ENCODE data around the gene MADCAM1.
A peak's percentile ranks its signal among the peaks of the same experiment; 100 is the strongest.
"Not testable (repeated sequence)": the region's sequence is repeated elsewhere in the genome, so short reads cannot be mapped to it uniquely, and the experiment has no call there.

The MADCAM1 gene

DNA sequence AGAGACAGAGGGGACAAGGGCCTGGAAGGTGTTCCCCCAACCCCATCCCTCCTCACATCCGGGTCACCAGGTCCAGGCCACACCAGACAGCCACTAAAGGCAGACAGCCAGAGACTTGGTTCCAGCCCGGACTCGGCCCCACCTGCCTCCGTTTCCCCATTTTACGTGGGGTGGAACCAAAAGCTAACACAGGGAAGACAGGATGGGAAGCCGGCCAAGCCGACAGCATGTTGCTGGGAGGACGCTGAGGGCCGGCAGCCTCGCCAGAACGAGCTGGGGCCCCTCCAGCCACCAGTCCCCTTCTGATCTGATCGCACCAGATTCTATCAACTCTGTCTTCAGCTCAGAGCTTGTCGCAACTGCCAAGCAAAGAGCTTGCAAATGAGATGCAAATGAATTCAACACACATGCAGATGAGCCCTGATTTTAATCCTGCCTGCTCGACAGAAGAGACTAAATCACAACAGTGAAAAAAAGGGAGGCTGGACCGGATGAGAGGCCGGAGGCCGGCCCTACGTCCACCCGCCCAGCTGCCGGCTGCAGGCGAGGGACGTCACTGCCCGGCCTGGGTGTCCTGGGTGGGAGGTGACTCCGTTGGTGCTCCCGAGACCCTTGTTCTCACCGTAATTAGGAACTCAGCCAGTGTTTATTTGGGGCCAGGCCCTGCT is 17.9 kb upstream of the MADCAM1 start:
- CTCF ChIA-PET, result no interaction called here
- 78% methylated on average over 26 of the region's 26 CpGs for WGBS (ENCODE audit: insufficient coverage)
- Histone ChIP-seq H3K36me3 (ENCODE audit: control insufficient read depth in 4 of 4, insufficient read depth in 4 of 4, low read length in 3 of 4) (no peaks in the 10 kb centered on the region), H3K27me3 (replicated peaks in 2 of 5; ENCODE audit: control insufficient read depth in 4 of 5, insufficient read depth in 5 of 5, low read length in 4 of 5) (peaks cover 0 to 33% (median 2%) of the 10 kb centered on the region in 5 experiments), H3K27ac (ENCODE audit: insufficient read depth in 1 of 2, low read depth in 1 of 2, low read length in 2 of 2, poor library complexity in 1 of 2, severe bottlenecking in 2 of 2) (no peak overlapping the region), H3K4me3 (ENCODE audit: control insufficient read depth in 1 of 7, extremely low read depth in 1 of 7, insufficient read depth in 4 of 7, low read depth in 2 of 7, low read length in 6 of 7) (no peak overlapping the region), H3K9me3 (ENCODE audit: control extremely low read depth in 1 of 5, control insufficient read depth in 4 of 5, insufficient read depth in 2 of 5, low read depth in 1 of 5, low read length in 4 of 5) (peaks cover 0 to 8% (median 0%) of the 10 kb centered on the region in 5 experiments), H3K4me1 (ENCODE audit: control extremely low read depth in 1 of 4, control insufficient read depth in 4 of 4, insufficient read depth in 4 of 4, low read length in 3 of 4) (peaks cover 0 to 4% (median 0%) of the 10 kb centered on the region in 4 experiments)
- POLR2A ChIA-PET, result interaction anchor here (1.1 kb wide), 1 partner anchor 10 kb away, joined by 3 read pairs; no protein-coding TSS in a partner anchor
- DNase-seq, result no peak

- Histone ChIP-seq H3K27ac (ENCODE audit: insufficient read depth in 1 of 2, low read depth in 1 of 2, low read length in 2 of 2, poor library complexity in 1 of 2, severe bottlenecking in 2 of 2) (no peak overlapping the region), H3K4me1 (ENCODE audit: control extremely low read depth in 1 of 4, control insufficient read depth in 4 of 4, insufficient read depth in 4 of 4, low read length in 3 of 4) (peaks cover 0 to 4% (median 0%) of the 10 kb centered on the region in 4 experiments), H3K36me3 (ENCODE audit: control insufficient read depth in 4 of 4, insufficient read depth in 4 of 4, low read length in 3 of 4) (no peaks in the 10 kb centered on the region), H3K27me3 (replicated peaks in 2 of 5; ENCODE audit: control insufficient read depth in 4 of 5, insufficient read depth in 5 of 5, low read length in 4 of 5) (peaks cover 0 to 36% (median 2%) of the 10 kb centered on the region in 5 experiments), H3K9me3 (ENCODE audit: control extremely low read depth in 1 of 5, control insufficient read depth in 4 of 5, insufficient read depth in 2 of 5, low read depth in 1 of 5, low read length in 4 of 5) (peaks cover 0 to 8% (median 0%) of the 10 kb centered on the region in 5 experiments), H3K4me3 (ENCODE audit: control insufficient read depth in 1 of 7, extremely low read depth in 1 of 7, insufficient read depth in 4 of 7, low read depth in 2 of 7, low read length in 6 of 7) (no peak overlapping the region)
- ChIA-PET POLR2A (no interaction called here), CTCF (no interaction called here)
- DNase-seq, result no peak
- WGBS (ENCODE audit: insufficient coverage), result 62% methylated on average over 9 of the region's 14 CpGs
Measured at GRCh38 chr19:478976-479375, 17.3 kb upstream of the MADCAM1 start.

DNA sequence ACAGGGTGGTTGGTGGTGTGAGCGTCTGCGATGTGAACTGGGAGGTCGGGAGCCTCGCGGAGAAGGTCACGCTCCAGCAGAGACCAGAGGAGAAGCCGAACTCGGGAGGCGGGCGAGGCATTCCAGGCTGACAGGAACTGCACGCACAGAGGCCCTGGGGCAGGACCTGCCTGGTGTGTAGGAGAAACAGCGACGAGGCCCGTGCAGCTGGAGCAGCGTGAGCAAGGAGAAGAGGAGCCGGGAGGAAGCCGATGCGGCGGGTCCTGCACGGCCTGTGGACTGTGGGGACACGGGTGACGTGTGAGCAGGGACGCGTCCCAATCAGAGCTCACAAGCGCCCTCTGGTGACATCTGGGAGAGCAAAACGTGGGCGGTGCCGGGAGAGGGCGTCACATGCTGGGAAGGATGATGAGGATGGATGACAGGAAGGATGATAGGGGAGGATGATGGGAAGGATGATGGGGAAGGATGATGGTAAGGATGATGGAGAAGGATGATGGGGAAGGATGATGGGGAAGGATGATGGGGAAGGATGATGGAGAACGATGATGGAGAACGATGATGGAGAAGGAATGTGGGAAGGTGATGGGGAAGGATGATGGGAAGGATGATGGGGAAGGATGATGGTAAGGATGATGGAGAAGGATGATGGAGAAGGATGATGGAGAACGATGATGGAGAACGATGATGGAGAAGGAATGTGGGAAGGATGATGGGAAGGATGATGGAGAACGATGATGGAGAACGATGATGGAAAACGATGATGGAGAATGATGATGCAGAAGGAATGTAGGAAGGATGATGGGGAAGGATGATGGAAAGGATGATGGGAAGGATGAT is 16.1 kb upstream of the MADCAM1 start:
- Histone ChIP-seq H3K4me1 (ENCODE audit: control extremely low read depth in 1 of 4, control insufficient read depth in 4 of 4, insufficient read depth in 4 of 4, low read length in 3 of 4) (peaks cover 0 to 4% (median 0%) of the 10 kb centered on the region in 4 experiments), H3K9me3 (ENCODE audit: control extremely low read depth in 1 of 5, control insufficient read depth in 4 of 5, insufficient read depth in 2 of 5, low read depth in 1 of 5, low read length in 4 of 5) (peaks cover 0 to 8% (median 0%) of the 10 kb centered on the region in 5 experiments), H3K4me3 (ENCODE audit: control insufficient read depth in 1 of 7, extremely low read depth in 1 of 7, insufficient read depth in 4 of 7, low read depth in 2 of 7, low read length in 6 of 7) (peak overlapping the region in 3 of 7 experiments; percentile 14 to 19 (median 19)), H3K36me3 (ENCODE audit: control insufficient read depth in 4 of 4, insufficient read depth in 4 of 4, low read length in 3 of 4) (no peaks in the 10 kb centered on the region), H3K27ac (ENCODE audit: insufficient read depth in 1 of 2, low read depth in 1 of 2, low read length in 2 of 2, poor library complexity in 1 of 2, severe bottlenecking in 2 of 2) (no peak overlapping the region), H3K27me3 (replicated peaks in 2 of 5; ENCODE audit: control insufficient read depth in 4 of 5, insufficient read depth in 5 of 5, low read length in 4 of 5) (peaks cover 0 to 33% (median 2%) of the 10 kb centered on the region in 5 experiments)
- peak; percentile 67 to 77 (median 76) for DNase-seq
- ChIA-PET CTCF (no interaction called here), POLR2A (no interaction called here)
- 31% methylated on average over 35 of the region's 36 CpGs for WGBS (ENCODE audit: insufficient coverage)

- H3K27ac ChIP-seq (ENCODE audit: insufficient read depth in 1 of 2, low read depth in 1 of 2, low read length in 2 of 2, poor library complexity in 1 of 2, severe bottlenecking in 2 of 2); H3K4me1 ChIP-seq (ENCODE audit: control extremely low read depth in 1 of 4, control insufficient read depth in 4 of 4, insufficient read depth in 4 of 4, low read length in 3 of 4); H3K4me3 ChIP-seq (ENCODE audit: control insufficient read depth in 1 of 7, extremely low read depth in 1 of 7, insufficient read depth in 4 of 7, low read depth in 2 of 7, low read length in 6 of 7); H3K36me3 ChIP-seq (ENCODE audit: control insufficient read depth in 4 of 4, insufficient read depth in 4 of 4, low read length in 3 of 4); POLR2A ChIA-PET; H3K9me3 ChIP-seq (ENCODE audit: control extremely low read depth in 1 of 5, control insufficient read depth in 4 of 5, insufficient read depth in 2 of 5, low read depth in 1 of 5, low read length in 4 of 5); CTCF ChIA-PET; DNase-seq: not testable (repeated sequence)
- 100% methylated on average over 3 of the region's 3 CpGs for WGBS (ENCODE audit: insufficient coverage)
- H3K27me3 ChIP-seq (replicated peaks in 2 of 5; ENCODE audit: control insufficient read depth in 4 of 5, insufficient read depth in 5 of 5, low read length in 4 of 5), result peaks cover 0 to 38% (median 2%) of the 10 kb centered on the region in 5 experiments
Measured at GRCh38 chr19:481100-481499, 15.2 kb upstream of the MADCAM1 start.

GRCh38 chr19:482186-483041 is 13.9 kb upstream of the MADCAM1 start:
- WGBS (ENCODE audit: insufficient coverage), result 59% methylated on average over 20 of the region's 20 CpGs

DNA sequence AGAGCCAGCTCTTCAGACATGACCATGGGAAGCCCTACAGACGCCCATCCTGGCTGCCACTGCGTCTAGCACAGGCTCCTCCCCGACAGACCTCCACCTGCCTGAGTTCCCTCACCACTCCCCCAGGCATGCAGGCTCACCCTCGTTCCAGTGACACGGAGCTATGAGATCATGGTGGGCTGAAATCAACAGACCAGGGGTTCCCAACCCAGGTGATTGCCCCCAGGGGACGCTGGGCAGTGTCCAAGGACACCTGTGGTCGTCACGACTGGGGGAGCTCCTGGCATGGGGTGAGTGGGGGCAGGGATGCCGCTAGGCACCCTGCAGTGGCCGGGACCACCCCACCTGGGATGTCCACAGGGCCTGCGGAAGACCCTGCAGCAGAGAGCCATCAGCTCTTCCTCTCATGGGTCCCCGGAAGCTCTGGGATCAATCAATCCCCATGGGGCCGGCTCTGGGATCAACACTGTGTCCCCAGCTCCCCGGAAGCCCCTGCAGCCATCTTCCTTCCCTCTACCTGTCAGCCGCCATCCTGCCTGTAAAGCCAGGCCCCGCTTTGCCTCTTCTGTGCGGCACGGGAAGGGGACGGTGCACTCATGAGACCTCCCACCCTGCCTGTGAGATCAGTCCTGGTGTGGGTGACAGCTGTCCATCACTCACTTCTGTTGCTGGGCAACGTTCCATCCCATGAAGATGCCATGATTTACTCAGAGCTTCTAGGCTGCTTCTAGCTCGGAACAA is 12.8 kb upstream of the MADCAM1 start:
- DNase-seq, result no peak
- Histone ChIP-seq H3K4me1 (ENCODE audit: control extremely low read depth in 1 of 4, control insufficient read depth in 4 of 4, insufficient read depth in 4 of 4, low read length in 3 of 4) (peaks cover 0 to 7% (median 3%) of the 10 kb centered on the region in 4 experiments), H3K36me3 (ENCODE audit: control insufficient read depth in 4 of 4, insufficient read depth in 4 of 4, low read length in 3 of 4) (no peaks in the 10 kb centered on the region), H3K27ac (ENCODE audit: insufficient read depth in 1 of 2, low read depth in 1 of 2, low read length in 2 of 2, poor library complexity in 1 of 2, severe bottlenecking in 2 of 2) (no peak overlapping the region), H3K4me3 (ENCODE audit: control insufficient read depth in 1 of 7, extremely low read depth in 1 of 7, insufficient read depth in 4 of 7, low read depth in 2 of 7, low read length in 6 of 7) (no peak overlapping the region), H3K9me3 (ENCODE audit: control extremely low read depth in 1 of 5, control insufficient read depth in 4 of 5, insufficient read depth in 2 of 5, low read depth in 1 of 5, low read length in 4 of 5) (peaks cover 0 to 8% (median 0%) of the 10 kb centered on the region in 5 experiments), H3K27me3 (replicated peaks in 2 of 5; ENCODE audit: control insufficient read depth in 4 of 5, insufficient read depth in 5 of 5, low read length in 4 of 5) (peaks cover 0 to 34% (median 0%) of the 10 kb centered on the region in 5 experiments)
- ChIA-PET POLR2A (no interaction called here), CTCF (interaction anchor here (1.2 kb wide), 2 partner anchors 12 to 27 kb away, joined by 3 to 4 read pairs; no protein-coding TSS in a partner anchor)
- 77% methylated on average over 17 of the region's 21 CpGs for WGBS (ENCODE audit: insufficient coverage)

More at GRCh38 chr19:482186-483041, 13.9 kb upstream of the MADCAM1 start:
- no peak overlapping the region for H3K27ac ChIP-seq (ENCODE audit: insufficient read depth in 1 of 2, low read depth in 1 of 2, low read length in 2 of 2, poor library complexity in 1 of 2, severe bottlenecking in 2 of 2)
- H3K4me3 ChIP-seq (ENCODE audit: control insufficient read depth in 1 of 7, extremely low read depth in 1 of 7, insufficient read depth in 4 of 7, low read depth in 2 of 7, low read length in 6 of 7), result no peak overlapping the region
- ChIA-PET CTCF (interaction anchor here (1.2 kb wide), 1 partner anchor 13 kb away, joined by 3 read pairs; no protein-coding TSS in a partner anchor), POLR2A (no interaction called here)
- no peaks in the 10 kb centered on the region for H3K36me3 ChIP-seq (ENCODE audit: control insufficient read depth in 4 of 4, insufficient read depth in 4 of 4, low read length in 3 of 4)
- DNase-seq, result no peak
- H3K4me1 ChIP-seq (ENCODE audit: control extremely low read depth in 1 of 4, control insufficient read depth in 4 of 4, insufficient read depth in 4 of 4, low read length in 3 of 4), result peaks cover 0 to 4% (median 0%) of the 10 kb centered on the region in 4 experiments
- H3K9me3 ChIP-seq (ENCODE audit: control extremely low read depth in 1 of 5, control insufficient read depth in 4 of 5, insufficient read depth in 2 of 5, low read depth in 1 of 5, low read length in 4 of 5), result peaks cover 0 to 8% (median 0%) of the 10 kb centered on the region in 5 experiments
- H3K27me3 ChIP-seq (replicated peaks in 2 of 5; ENCODE audit: control insufficient read depth in 4 of 5, insufficient read depth in 5 of 5, low read length in 4 of 5), result peaks cover 0 to 41% (median 2%) of the 10 kb centered on the region in 5 experiments
